Measurements from ENCODE around the gene CFAP61.
A peak's percentile ranks its signal among the peaks of the same experiment; 100 is the strongest.

The CFAP61 gene

DNA sequence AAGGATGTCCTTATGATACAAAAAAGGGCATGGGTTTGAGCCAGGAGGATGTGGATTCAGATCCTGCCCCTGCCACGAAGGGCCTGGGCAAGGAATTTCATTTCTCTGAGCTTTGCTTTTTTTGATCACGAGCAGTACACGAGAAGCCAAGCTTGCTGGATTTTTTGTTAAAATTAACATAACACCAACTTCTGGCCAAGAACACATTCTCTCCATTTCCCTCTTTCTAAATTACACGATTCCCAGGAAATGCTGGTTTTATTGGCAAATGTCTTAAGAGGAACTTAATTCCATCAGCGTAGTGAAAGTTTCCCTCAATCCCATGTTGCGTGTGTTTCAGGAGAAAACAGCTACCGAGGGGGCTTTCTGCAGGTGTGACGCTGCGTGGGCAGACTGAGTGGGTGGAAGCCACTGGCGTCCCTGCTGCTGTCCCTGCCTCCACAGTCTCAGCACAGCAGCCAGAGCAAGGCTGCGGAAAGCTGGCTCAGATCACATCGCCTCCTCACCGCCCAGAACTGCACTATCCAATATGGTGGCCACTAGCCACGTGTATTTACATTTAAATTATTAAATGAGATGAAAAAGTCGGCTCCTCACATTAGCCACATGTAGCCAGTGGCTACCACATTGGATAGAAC is 194.8 kb downstream of the CFAP61 start:
- no peak for DNase-seq

DNA sequence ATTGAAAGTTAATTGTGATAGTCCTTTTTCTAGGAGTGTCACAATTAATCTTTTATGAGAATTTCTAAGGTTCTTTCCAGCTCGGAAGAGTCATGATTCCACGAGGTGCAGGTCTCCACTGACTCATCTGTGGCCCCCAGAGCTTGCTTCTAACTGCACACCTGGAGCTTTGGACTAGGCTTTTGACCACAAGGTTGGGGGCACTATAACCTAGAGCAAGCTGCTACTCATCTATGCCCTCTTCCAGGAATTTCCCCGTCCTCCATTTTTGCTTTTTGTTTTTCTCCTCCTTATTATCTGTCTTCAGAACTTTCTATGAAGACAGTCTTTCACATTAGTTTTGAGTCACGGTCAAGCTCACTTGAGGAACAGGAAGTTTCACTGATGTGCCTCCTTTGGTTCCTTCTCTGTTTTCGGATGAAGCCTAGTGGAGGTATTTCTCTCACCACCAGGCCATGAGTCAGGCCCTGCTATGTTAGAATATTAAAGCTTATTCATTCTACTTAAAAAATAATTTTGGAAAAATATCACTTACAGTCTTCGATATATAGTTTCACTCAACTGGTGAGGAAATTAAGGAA is 196.4 kb downstream of the CFAP61 start:
- no peak for DNase-seq

DNA sequence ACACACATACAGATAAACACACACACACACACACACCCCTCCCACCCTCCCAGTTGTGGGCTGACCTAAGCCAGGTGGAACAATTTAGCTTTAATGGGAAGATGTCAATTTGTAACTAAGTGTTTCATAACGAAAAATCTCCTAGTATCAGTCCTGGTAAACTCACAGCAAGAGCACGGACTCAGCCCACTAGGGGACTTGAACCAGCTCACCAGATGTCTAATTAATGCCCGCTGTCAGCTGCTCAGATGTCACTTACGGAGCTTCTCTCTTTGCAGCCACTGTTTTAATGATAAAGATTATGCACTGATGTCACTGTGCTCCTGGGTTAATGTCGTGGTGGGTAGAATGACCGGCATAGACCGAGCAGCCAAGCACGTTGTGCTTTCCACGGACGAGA is 199.0 kb downstream of the CFAP61 start:
- DNase-seq = peak; percentile 79

DNA sequence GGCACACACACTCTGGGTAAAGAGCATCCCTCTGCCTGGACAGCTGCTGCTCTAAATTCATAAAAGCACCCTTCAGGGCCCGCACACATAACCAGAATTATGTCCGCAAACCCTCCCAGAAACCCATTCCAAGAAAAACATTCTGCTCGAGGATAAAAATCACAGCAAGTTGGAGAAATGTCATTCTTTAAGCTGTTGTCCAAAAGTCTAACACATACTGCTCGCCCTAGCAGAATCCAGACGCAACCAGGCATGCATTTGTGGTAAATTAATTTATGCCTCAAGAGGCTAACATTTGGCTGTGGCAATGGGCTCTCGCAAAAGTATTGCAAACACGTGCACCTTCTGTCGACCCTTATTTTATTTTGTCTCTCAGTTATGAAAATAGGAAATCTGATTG is 199.5 kb downstream of the CFAP61 start:
- DNase-seq = peak; percentile 81

DNA sequence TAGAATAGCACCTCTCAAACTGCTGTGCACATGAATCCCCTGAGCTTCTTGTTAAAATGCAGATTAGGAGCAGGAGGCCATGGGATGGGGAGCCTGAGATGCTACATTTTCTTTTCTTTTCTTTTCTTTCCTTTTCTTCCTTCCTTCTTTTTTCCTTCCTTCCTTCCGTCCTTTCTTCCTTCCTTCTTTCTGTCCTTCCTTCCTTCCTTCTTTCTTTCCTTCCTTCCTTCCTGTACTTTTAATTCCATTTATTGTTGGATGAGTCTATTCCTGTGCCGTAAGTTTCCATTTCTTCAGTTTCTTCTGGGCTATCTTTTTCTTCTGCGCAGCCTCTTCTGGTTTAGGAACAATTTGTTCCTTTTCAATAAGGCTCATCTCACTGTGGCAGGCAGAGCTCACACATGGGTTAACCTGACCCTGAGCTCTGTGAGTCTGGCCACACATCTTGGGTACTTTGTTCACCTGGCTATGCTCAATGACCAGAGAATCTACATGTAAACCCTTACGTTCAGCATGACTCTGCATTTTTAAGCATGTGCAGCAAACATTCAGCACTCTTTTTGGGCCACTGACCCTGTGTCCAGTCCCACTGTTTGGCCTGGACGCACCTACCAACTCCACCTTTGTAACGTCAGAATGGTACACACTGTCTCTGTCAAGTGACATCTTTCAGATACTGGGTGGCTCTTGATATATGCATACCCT is 200.9 kb downstream of the CFAP61 start:
- DNase-seq = no peak

DNA sequence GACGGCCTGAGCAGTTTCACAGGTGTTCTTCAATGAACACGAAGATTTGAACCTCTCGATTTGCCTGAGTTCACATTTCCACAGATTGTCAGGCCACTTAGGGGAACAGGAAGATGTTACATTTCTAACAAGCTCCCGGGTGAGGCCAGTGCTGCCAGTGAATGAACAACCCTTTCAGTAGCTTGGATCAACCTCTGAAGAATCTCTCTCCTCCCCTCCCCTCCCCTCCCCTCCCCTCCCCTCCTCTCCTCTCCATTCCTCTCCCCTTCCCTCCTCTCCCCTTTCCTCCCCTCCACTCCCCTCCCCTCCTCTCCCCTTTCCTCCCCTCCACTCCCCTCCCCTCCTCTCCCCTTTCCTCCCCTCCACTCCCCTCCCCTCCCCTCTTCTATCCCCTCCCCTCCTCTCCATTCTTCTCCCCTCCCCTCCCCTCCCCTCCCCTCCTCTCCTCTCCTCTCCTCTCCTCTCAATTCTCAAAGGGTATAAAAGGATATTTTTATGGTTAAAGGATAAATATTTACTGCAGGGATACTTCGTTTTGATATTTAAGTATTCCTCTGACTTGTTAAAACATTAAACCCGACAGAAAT is 201.5 kb downstream of the CFAP61 start:
- DNase-seq = no peak

DNA sequence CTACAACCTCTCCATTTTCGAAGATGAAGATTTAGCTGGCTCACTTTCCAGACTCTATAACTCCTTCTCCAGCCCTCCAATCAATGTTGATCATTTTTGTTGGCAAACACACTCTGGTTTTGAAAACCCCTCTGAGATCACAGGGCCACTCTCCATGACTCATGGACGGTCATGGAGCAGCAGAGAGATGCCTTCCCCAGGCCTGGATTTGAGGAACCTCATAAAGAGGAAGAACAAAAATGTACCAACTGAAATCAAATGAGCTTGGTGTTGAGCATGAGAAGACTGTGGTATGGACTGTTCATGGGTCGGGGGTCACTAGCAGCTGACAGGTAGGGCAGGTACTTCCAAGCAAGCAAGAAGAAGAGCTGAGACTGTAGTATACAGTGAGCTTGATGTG is 202.8 kb downstream of the CFAP61 start:
- DNase-seq = no peak

DNA sequence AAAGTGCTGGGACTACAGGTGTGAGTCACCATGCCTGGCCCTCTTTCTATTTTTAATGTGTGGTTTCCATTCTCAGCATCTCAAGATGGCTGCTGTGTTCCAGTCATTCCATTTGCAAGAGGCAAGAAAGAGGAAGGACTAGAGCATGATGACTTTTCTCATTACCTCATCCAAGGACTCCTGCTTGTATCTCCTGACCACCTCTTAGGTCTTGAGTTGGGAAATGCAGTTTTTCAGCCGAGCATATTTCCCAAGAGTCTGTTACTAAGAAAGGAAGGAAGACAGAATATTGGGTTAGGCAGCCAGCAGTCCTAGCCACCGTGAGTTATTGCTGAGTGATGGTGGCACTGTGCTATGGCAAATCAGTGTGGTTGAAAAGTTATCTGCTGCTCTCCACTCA is 207.2 kb downstream of the CFAP61 start:
- no peak for DNase-seq

DNA sequence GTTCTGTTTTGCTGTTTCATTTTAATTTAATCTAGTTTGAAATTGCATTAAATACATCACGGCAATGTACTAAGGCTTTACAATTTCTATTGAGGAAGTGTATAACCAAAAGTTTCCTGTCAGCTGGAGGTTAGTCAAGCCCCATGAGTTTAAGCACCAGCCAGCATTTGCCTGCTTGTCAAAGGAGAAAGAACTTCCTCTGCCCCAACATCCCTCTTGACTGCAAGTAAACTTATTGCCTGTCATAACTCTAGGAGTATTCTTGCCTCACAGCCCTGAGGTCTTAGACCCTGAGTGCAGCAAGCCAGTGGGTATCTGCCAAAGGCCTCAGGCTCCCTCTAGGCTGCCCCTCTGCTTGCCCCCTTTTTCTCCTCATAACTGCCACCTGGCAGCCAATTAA is 208.8 kb downstream of the CFAP61 start:
- no peak for DNase-seq

DNA sequence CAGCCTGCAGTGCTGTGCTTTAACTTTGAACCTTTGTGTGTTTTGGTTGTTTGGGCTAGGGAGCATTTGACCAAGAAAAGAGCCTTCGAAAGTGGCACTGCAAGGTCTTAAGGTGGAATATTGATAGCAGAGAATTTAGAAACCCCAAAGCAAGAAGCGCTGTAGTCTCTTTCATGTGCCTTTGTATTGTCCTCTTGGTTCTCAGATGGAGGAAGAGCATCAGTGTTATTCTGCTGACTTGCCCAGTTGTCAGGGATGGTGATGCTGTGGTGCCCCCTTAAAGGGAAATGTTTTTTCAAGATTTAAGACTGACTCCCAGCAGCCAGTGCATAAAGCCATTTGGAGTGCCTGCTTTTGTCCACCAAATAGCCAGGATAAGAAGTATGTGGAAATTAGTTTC is 212.9 kb downstream of the CFAP61 start:
- no peak for DNase-seq

DNA sequence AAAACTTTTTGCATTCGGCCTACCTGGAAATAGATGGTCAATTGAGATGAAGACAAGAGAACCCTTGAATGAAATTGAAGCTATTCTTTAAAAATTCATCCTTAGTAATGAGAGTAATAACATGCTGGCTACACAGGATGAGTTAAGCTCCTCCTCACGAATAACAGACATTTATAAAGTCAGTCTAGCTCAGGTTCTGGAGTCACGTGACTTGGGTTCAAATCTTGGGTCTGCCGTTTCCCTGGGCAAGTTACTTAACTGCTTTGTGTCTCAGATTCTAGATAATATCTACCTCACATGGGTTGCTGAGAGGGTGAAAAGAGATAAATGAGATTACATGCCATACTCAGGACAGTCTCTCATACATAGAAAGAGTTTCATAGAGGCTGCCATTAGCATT is 214.2 kb downstream of the CFAP61 start:
- DNase-seq = no peak

DNA sequence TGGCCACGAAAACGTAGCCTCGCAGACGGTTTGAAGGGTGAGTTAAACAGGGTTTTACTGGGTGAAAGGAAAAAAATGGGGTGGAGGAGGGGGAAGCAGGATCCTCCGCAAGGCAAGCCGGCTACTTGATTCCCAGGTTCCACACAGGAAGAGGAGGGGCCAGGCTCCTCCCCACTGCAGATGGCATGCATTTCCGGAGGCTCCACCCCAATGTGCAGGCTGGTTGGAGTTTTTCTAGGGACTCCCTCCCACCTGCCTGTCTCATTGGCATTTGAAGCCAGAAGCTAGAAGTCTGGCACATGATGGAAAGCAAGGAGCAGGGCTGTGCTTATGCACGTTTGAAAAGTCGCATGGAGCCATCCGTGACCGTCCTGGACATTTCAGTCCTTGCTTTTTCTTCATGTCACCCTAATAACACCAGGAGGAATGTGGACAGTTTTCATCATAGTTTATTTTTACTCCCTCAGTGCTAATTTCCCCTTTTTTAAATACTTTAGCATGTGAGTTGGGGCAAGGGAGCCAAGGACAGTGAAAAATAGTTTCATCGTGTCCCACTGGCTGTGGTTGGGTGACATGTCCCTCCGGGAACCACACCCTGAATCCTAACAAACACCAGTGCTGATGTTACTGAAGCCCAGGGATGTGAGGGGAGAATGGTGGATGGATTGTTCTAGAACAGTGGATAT is 215.5 kb downstream of the CFAP61 start:
- peak; percentile 73 for DNase-seq

DNA sequence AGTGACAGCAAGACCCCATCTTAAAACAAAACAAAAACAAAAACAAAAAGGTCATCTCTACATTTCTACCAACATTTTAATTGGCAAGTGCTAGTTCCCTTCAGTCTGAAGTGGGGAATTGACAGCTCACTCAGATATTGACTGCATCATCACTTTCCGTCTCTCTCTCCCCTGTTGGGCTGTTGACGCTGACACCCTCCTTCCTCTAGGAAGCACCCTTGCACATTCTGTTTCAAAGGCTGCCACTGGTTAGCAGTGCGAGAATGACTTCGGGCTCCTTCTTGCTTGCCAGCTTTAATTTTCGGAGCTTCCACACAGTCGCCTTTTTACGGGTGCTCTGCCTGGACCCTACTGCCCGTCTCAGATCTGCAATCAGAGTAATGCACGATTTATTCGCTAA is 218.9 kb downstream of the CFAP61 start:
- DNase-seq = no peak

DNA sequence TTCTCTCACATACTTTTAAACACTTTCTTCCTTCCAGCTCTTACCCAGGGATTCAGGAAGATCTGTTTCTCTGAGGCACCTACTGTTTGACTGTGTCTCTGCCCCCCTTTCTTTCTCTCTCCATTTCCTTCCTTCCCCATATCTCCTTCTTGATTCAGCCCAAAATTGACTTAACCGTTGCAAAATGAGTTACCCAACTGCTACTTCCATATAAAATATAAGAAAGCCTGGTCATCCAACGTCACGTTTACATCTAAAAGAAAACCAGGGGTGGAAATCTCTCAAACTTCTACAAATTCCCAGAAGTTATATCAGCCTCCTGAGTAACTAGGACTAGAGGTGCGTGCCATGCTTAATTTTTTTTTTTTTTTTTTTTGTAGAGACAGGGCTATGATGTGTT is 220.4 kb downstream of the CFAP61 start:
- DNase-seq = no peak

DNA sequence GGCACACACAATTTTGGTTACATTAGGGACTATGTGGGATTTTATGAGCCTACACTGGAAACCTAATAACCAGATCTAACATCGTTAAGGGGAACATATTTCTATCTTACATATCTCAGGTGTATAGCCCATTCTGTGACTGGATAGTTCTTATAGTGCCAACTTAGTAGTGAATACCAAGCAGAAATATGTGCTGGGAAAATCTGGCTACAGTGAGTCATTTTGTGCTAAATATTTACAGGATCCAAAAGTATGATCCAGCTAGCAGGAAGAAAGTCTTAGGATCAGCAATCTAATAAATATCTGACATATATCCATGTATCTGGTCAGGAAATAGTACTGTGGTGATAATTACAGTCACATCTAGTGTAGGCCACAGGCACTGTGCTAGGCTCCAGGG is 221.0 kb downstream of the CFAP61 start:
- no peak for DNase-seq

DNA sequence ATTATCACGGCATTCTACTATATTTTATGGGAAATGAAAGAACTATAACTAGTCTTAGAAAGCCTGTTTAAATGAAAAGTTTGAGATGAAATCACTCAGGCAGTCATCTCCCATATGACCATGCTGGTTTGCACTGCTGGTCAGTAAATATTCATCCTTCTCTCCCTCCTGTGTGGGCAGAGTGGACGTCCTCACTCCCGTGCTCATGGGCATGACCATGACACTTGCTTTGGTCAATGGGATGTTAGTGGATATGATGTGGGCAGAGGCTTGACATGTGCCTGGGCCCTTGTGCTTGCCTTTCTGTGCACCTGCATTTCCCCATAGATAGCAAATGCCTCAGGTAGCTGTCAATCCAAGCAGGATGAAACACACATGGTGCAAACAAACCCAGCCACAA is 222.5 kb downstream of the CFAP61 start:
- DNase-seq = no peak

DNA sequence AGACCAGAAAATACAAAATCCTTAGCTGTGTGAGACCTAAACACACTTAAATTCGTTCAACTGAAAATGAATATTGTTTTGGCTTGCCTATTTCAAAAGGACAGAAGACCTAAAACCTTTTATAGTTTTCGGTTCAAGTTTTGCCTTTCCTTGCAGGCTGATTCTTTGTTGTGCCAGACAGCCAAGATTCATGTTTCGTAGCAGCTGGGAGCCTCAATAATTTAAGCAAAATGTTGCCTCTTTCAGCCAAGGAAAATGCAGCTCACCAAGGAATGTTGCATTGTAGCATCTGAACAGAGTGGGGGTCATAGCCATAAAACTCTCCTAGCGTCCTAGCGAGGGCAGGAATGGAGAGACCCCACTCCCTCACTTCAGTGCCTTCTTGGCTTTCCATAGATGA is 223.3 kb downstream of the CFAP61 start:
- DNase-seq = no peak

DNA sequence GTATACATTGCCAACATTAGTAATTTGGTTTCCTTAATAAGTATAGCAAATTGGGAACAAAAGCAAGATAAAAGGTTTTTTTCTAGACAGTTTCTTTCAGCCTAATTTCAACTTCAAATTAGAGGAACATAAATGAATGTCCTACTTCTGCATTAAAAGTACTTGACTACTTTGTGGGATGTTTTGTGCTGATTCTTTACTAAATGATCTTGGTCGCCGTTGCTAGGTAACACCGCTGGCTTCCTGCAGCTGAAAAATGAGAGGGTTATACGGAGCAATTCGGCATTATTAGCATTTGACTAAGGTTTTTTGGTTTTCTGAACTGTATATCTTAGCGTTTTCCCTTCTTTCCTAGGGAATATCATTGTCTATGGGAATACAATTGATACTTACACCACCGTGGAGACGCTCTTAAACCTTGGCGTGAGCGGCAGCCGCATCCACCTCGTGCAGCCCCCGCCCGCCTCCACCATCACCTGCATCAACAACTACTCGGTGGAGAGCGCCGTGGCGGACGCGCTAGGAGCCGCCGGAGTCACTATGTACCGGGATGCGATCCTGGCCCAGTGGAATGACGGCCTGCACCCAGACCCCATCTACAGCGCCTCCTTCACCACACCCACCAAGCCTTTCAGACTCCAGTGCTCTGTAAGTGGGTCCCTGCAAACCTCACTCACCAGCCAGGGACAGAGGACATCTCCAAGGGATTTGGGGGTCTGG is 224.6 kb downstream of the CFAP61 start:
- DNase-seq = no peak

DNA sequence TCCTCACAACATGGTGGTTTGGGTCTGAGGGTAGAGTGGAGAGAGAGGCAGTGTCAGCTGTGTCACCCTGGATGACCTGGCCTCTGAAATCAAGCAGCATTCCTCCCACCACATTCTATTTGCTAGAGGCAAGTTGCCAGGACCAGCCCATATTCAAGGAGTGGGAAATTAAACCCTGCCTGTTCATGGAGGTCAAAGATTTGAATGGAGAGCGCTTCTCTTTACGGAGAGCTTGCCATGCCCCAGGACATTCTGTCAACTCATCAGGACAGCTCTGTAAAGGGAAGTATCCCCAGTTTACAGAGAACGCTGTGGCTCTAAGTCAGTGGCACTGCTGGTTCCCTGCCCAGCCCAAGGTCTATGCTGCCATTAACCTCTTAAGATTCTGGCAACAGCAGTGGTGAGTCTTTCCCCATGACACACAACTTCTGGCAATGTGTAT is 225.6 kb downstream of the CFAP61 start:
- no peak for DNase-seq

DNA sequence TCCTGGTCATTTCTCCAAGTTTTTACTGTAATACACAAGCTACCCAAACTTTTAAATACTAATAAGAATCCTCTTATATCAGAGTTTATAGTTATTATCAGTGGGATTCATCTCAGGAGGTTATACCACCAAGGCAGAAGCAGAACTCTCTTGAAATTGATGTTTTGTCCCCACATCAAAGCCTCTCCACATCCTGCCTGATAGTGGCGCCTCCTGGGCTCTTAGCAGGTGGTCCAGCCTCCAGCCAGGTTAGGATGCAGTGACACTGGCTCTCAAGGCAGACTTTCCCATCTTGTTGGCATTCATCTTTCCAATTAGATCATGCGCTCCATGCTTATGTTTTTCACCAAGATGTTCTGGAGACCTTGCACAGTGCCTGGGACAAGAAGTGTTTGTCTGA is 233.7 kb downstream of the CFAP61 start:
- DNase-seq = no peak

DNA sequence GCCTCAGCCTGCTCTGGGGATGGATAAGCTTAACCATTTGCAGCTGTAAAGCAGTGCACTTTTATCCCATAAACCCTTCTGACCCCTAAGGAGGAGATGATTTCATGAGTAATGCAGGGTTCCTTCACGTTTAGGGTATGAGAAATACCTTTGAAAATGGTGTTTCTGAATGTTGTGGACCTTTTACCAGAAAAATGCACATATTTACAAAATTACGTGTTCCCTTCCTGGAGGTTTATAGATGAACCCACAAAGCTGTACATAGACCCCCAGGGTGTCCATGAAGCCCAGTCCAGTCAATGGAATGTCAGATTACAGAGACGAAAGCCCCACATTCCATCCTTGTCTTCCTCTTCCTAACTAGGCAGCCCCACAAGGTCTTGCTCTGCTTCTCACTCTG is 237.0 kb downstream of the CFAP61 start:
- no peak for DNase-seq

DNA sequence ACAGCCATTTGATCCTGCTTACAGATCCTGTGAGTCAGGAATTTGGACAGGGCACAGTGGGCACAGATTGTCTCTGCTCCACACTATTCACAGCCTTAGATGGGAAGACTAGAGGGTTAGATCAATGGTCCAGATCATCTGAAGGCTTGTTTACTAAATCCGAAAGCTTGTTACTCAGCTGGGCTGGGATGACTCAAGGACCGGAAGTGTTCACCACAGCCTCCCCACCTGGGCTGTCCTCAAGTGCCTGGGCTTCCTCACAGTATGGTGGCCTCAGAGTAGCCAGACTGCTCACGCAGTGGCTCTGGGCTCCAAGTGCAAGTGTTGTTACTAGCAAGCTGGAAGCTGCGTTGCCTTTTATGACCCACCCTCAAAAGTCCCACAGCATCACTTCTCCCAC is 240.1 kb downstream of the CFAP61 start:
- DNase-seq = no peak

DNA sequence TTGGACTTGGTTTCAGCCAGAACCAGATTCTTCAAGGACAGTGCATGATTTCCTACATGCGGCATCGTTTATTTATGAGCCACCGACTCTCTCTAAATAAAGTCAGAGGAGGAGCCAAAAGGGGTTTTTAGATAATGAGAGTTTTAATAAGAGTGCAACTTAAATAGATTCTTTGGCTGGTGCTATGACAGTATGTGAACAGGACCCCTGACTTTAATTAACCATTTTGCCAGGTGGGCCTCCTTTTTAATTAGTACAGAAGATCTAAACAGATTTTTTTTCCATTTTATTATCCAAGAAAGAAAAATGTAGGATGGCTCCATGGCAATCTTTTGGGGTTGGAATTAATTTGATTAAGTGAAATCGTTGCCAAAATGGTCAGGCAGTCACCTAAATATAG is 240.8 kb downstream of the CFAP61 start:
- no peak for DNase-seq

All from NCI-H1694 treated with DMSO at 0.1 percent for 48 hours (cell line).